MM.1S (cell line): ENCODE measurements around the gene CNNM1.

ENCODE experiments used
- EZH2 ChIP-seq: fragments of 300-600 bp; sonication (generic); optimal IDR thresholded peaks from 2 replicates; pipeline ENCODE3; 2017; ENCODE audit warnings: low read depth, mild to moderate bottlenecking, antibody characterized with exemption, low read length, mixed read lengths
- EZH2phosphoT487 ChIP-seq: fragments of 300-600 bp; sonication (generic); IDR thresholded peaks from 2 replicates; pipeline ENCODE4 v1.6.1; 2018; ENCODE audit warnings: antibody characterized with exemption, low read length
- TF ChIP-seq, protein P1 (sequence below): fragments of 300-600 bp; sonication (generic); IDR thresholded peaks from 2 replicates; pipeline ENCODE4 v1.5.1; 2016; ENCODE audit warnings: antibody characterized with exemption, low read length, mixed read lengths

DNA sequence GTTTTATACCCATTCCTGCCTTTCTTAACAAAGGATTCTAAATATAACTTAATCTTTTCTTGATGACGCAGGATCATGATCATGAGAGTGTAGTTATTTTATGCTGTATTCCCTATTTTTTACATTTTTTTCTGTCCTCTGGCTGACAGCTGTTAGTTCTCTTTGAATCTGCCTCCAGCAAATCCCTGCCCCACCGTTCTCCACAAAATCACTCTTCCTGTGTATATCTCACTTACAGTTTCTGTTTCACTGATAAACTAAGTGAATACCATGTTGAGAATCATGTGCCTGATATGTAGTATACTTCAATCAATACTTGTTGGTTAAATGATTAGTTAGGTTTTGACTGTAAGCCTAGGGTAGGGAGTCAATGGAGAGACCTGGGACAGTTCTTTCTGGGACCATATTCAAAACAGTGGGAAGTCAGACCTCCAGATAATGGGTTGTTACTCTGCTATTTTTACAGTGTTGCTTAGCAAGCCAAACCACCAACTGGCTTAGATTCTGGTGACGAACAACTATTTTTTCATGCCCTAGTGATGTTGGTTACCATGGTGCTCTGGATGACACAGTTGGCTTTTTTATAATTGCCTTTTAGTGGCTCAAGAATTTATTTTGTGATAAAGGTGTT lies 12.8 kb downstream of the CNNM1 start:
- TF ChIP-seq, protein P1, sequence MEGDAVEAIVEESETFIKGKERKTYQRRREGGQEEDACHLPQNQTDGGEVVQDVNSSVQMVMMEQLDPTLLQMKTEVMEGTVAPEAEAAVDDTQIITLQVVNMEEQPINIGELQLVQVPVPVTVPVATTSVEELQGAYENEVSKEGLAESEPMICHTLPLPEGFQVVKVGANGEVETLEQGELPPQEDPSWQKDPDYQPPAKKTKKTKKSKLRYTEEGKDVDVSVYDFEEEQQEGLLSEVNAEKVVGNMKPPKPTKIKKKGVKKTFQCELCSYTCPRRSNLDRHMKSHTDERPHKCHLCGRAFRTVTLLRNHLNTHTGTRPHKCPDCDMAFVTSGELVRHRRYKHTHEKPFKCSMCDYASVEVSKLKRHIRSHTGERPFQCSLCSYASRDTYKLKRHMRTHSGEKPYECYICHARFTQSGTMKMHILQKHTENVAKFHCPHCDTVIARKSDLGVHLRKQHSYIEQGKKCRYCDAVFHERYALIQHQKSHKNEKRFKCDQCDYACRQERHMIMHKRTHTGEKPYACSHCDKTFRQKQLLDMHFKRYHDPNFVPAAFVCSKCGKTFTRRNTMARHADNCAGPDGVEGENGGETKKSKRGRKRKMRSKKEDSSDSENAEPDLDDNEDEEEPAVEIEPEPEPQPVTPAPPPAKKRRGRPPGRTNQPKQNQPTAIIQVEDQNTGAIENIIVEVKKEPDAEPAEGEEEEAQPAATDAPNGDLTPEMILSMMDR = no peak
- TF ChIP-seq EZH2 = no peak
- TF ChIP-seq EZH2phosphoT487 = no peak
